Activated CD4-positive, alpha-beta T cell treated with anti-CD3 and anti-CD28 coated beads for 48 hours (primary cell): Measurements from ENCODE around the gene BRWD1.
A peak's percentile ranks its signal among the peaks of the same experiment; 100 is the strongest.
"Not testable (repeated sequence)": the region's sequence is repeated elsewhere in the genome, so short reads cannot be mapped to it uniquely, and the experiment has no call there.

ENCODE experiments used
- DNase-seq: peaks from one replicate; pipeline ENCODE4 v3.0.0-alpha.2; 2020

The BRWD1 gene

DNA sequence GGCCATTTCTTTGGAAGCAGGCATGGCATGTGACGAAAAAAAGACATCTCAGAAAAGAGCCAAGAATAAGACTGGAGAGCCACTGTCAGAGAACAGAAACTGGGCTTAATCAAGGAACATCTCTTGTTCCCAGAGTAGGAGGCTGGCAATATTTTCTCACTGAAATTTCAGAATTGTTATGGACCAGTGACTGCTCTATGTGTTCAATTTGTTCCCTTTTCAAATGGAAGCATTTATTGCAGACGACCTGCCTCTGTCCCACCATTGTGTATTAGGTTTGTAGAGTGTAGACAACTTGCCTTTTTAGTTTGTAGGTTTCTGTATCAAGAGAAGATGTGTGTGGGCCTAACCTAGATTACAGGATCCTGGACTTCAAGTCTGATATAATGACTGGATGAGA lies 148.9 kb downstream of the BRWD1 start:
- DNase-seq: no peak

GRCh38 chr21:39161064-39161463 lies 152.4 kb downstream of the BRWD1 start:
- no peak for DNase-seq

- no peak for DNase-seq
Observed at GRCh38 chr21:39159342-39160063, 153.9 kb downstream of the BRWD1 start.

DNA sequence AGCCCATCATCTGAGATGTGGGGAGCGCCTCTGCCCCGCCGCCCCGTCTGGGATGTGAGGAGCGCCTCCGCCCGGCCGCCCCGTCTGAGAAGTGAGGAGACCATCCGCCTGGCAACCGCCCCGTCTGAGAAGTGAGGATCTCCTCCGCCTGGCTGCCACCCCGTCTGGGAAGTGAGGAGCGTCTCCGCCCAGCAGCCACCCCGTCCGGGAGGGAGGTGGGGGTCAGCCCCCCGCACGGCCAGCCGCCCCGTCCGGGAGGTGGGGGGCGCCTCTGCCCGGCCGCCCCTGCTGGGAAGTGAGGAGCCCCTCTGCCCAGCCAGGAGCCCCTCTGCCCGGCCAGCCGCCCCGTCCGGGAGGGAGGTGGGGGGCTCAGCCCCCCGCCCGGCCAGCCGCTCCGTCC lies 156.2 kb downstream of the BRWD1 start:
- not testable (repeated sequence) for DNase-seq

DNA sequence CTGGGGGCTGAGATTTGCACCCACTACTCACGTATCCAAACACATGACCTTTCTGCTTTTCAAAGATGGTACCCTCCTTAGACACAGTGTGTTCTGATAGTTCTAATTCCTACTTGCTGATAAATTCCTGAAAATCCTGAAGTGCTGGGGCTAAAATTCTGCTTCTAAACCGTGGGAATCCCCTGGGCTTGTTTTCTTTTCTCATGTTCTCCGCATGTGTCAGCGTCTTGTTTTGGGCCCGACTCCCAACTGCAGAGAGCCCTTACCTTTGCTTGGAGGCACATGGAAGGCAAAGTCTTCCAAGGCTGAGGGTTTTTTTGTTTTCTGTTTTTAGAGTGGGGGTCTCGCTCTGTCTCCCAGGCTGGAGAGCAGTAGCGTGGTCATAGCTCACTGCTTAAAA lies 157.4 kb downstream of the BRWD1 start:
- DNase-seq: no peak

- DNase-seq: no peak
Observed at GRCh38 chr21:39155578-39155977, 157.9 kb downstream of the BRWD1 start.

GRCh38 chr21:39153842-39154241 lies 159.6 kb downstream of the BRWD1 start:
- DNase-seq: no peak

- no peak for DNase-seq
Observed at GRCh38 chr21:39153373-39153772, 160.1 kb downstream of the BRWD1 start.

- no peak for DNase-seq
Observed at GRCh38 chr21:39152271-39152670, 161.2 kb downstream of the BRWD1 start.

- no peak for DNase-seq
Observed at GRCh38 chr21:39150877-39151276, 162.6 kb downstream of the BRWD1 start.

DNA sequence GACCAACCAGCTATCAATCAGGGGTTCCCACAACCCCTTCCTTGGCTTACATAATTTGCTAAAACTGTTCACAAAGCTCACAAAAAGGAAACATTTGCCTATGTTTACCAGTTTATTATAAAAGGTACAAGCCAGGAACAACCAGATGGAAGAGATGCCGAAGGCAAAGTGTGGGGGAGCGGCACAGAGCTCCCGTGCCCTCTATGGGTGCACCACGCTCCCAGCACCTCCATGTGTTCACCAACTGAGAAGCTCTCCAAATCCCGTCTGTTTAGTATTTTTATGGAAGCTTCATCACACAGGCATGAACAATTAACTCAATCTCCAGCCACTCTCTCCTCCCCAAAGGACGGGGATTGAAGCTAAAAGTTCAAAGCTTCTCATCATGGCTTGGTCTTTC lies 163.1 kb downstream of the BRWD1 start:
- DNase-seq: no peak

DNA sequence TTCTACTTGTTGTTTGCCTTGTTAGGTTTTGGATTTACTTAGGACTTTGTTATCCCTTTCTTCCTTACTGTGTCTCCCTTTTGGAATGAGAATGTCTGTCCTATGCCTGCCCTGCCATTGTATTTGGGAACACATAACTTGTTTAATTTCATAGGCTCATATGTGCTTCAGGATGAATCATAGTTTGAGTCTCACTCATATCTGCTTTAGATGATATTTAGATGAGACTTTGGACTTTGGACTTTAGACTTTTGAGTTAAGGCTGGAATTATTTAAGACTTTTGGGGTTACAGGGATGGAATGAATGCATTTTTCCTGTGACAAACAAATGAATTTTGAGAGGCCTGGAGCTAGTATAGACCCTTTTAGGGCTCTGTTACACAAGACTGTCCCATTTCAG lies 163.6 kb downstream of the BRWD1 start:
- DNase-seq: no peak

DNA sequence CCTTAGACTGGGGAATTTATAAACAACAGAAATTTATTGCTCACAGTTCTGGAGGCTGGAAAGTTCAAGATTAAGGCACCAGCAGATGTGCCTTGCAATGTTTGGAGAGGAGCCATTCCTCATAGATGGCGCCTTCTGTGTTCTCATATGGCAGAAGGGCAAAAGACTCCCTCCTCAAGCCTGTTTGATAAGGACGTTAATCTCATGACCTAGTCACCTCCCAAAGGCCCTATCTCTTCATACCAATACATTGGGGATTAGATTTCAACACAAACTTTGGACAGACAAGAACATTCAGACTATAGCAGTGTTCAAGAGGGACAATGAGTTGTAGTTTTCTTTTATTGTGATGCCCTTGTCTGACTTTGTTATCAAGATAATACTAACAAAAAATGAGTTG lies 164.5 kb downstream of the BRWD1 start:
- DNase-seq: no peak

DNA sequence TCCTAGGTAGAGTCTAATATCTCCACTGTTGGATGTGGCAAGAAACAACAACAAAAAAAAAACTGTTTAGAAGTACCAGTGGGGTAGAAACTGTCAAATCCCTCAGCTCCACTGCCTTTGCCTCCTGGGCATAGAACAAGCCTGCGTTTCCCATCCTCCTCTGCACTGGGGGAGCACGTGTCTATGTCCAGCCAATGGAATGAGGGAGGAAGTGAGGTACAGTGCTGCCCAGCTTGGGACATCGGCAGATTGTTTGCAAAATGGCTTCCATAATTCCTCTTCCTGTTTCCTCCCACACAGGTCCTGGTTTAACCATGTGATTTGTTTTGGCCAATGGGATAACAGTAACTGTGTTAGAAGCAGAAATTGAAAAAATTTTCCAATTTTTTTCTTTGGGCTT lies 169.2 kb downstream of the BRWD1 start:
- no peak for DNase-seq

DNA sequence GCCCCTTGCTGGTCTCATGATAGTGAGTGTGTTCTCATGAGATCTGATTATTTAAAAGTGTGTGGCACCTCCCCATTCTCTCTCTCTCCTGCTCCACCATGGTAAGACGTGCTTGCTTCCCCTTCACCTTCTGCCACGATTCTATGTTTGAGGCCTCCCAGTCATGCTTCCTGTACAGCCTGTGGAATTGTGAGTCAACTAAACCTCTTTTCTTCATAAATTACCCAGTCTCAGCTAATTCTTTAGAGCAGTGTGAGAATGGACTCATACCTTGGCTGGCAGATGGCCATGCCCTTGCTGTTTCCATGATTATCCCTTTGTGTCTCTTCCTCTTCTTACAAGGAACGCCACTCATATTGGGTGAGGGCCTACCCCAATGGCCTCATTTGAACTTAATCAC lies 170.5 kb downstream of the BRWD1 start:
- DNase-seq: no peak

DNA sequence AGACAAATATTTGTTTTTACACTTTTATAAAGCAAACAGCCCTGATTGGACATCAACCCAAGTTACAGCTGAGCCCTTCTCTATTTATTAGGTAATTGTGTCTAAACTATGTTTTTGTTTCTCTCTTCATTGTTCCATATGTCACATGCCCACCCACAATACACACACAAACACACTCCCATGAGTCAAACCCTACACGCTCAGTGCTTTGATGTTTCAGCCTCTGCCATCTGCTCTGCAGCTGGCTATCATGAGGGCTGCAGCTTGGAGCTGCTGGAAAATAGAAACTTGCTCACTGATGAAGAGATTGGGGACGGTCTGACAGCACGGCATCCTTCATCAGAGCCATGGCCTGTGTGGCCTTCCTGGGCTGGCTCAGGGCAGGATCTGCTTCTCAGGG lies 171.9 kb downstream of the BRWD1 start:
- DNase-seq: no peak

DNA sequence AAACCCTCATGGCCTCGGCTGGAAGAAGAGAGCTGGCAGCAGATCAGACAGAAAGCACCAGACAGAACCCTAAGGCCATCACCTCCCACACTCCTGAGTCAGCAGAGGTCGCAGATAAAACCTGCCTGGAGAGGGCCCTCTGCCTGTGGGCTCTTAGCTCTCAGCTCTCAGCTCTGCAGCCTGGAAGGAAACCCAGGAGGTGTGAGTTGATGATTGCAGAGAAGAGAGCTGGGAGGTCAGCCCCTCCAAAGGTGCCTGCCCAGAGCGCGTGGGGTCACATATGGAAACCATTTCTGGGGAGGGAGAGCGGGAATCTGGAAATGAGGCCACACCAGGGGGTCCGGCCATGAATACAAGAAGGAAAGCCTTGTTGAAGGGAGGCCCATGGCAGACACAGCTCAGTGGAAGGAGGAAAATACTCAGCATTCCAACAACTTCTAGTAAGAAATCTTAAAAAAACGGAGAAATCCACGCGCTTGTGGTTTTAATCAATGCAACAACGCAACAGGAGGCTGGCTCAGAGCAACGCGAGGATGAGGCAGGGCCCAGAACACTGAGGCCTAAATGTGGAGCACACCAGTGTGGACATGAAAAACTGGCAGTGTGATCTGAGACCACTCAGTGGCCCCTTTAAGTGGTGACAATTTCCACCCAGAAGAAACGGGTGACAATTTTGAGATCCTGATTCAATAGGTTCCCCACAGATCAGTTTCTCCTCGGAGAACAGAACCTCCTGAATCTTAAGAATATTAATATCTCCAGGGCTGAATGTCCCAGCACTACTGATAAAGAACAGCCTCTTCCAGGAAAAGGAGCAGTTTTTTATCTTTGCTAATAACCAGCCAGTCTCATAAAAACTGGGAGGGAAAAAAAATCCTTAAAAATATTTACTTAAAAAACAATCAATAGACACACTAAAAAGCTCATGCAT lies 175.9 kb downstream of the BRWD1 start:
- peak; percentile 18 for DNase-seq

- DNase-seq: no peak
Observed at GRCh38 chr21:39136711-39137110, 176.7 kb downstream of the BRWD1 start.

DNA sequence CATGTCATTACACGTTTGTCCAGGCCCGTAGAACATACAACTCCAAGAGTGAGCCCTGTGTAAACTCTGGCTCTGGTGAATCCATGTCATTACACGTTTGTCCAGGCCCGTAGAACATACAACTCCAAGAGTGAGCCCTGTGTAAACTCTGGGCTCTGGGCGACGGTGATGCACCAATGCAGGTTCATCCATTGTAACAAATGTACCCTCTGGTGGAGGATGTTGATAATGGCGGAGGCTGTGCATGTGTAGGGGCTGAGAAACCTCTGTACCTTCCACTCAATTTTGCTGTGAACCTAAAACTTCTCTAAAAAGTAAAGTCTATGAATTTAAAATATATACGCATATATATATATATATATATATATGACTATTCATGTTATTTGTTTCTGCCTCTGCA lies 177.3 kb downstream of the BRWD1 start:
- peak; percentile 31 for DNase-seq

DNA sequence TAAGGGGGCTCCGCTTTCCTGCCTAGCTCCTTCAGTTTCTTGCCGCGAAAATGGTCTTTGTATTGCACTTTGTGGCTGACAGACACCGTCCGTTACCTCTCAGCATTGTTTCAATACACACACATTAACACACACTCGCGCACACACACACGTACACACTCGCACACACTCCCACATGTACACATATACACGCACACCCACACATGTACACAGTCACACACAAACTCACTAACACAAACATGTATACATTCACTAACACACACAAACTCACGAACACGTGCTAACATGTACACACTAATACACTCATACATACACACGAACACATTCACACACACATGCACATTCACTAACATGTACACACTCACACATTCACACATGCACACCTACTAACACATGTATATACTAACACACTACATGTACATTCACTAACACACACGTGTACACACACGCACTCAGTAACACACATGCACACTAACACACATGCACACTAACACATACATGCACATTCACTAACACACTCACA lies 179.1 kb downstream of the BRWD1 start:
- DNase-seq: no peak
